Endothelial cell (in vitro differentiated cells): ENCODE measurements around the gene BAIAP2. TPM values are rescaled to one million over a fixed set of nuclear protein-coding genes. Genes with fewer than 3 reads are reported as not detected.

ENCODE experiments used
- DNase-seq: peaks from one replicate; pipeline ENCODE4 v3.0.0; 2021; ENCODE audit warnings: low spot score
- H3K27ac Mint-ChIP-seq: one replicate; pipeline ENCODE4 v1.8.0; 2021; ENCODE audit warnings: mixed read lengths, inconsistent platforms; ENCODE audit not compliant: unreplicated experiment
- H3K27me3 Mint-ChIP-seq: one replicate; pipeline ENCODE4 v1.8.0; 2021; ENCODE audit warnings: mild to moderate bottlenecking, moderate library complexity, mixed read lengths, inconsistent platforms; ENCODE audit not compliant: unreplicated experiment
- H3K36me3 Mint-ChIP-seq: one replicate; pipeline ENCODE4 v1.8.0; 2021; ENCODE audit warnings: mild to moderate bottlenecking, low read depth, mixed read lengths, inconsistent platforms; ENCODE audit not compliant: unreplicated experiment
- H3K4me1 Mint-ChIP-seq: one replicate; pipeline ENCODE4 v1.8.0; 2021; ENCODE audit warnings: mild to moderate bottlenecking, mixed read lengths, inconsistent platforms; ENCODE audit not compliant: unreplicated experiment
- H3K4me3 Mint-ChIP-seq: one replicate; pipeline ENCODE4 v1.8.0; 2021; ENCODE audit warnings: mild to moderate bottlenecking, mixed read lengths, inconsistent platforms; ENCODE audit not compliant: unreplicated experiment
- H3K9me3 Mint-ChIP-seq: one replicate; pipeline ENCODE4 v1.8.0; 2021; ENCODE audit warnings: mixed read lengths, inconsistent platforms; ENCODE audit not compliant: unreplicated experiment
- CTCF ChIP-seq: fragments of 200-600 bp; sonication (generic); IDR thresholded peaks from one replicate; pipeline ENCODE4 v1.5.0; 2021; ENCODE audit warnings: antibody characterized with exemption; ENCODE audit not compliant: unreplicated experiment
- total RNA-seq: library from RNA; stranded (reverse); fragmentation: NEBNext Ultra II Directional; extraction: Animal tissue kit (Norgen Biotek cat#: 25700); gene quantifications from one replicate; pipeline ENCODE4 v1.2.1, GENCODE V29; 2021; ENCODE audit not compliant: unreplicated experiment

BAIAP2 gene
- total RNA-seq, 1 donor from 2014 or later: 67.8 TPM

GRCh38 chr17:81043725-81044427 lies 8.9 kb downstream of the BAIAP2 start:
- H3K27me3 Mint-ChIP-seq: peaks cover 16% of the 10 kb centered on the region
- no peak for DNase-seq
- no peaks in the 10 kb centered on the region for H3K36me3 Mint-ChIP-seq
- H3K27ac Mint-ChIP-seq: peak overlapping the region; percentile 97
- peaks cover 47% of the 10 kb centered on the region for H3K4me1 Mint-ChIP-seq
- TF ChIP-seq CTCF: no peak
- H3K9me3 Mint-ChIP-seq: no peaks in the 10 kb centered on the region
- no peak overlapping the region for H3K4me3 Mint-ChIP-seq

GRCh38 chr17:81044428-81044763 lies 9.4 kb downstream of the BAIAP2 start:
- Mint-ChIP-seq H3K9me3 (no peaks in the 10 kb centered on the region), H3K27ac (peak overlapping the region; percentile 97), H3K27me3 (peaks cover 16% of the 10 kb centered on the region), H3K4me1 (peaks cover 51% of the 10 kb centered on the region), H3K36me3 (no peaks in the 10 kb centered on the region), H3K4me3 (peak overlapping the region; percentile 76)
- no peak for TF ChIP-seq CTCF
- no peak for DNase-seq

- Mint-ChIP-seq H3K36me3 (no peaks in the 10 kb centered on the region), H3K9me3 (no peaks in the 10 kb centered on the region), H3K4me1 (peaks cover 54% of the 10 kb centered on the region), H3K27me3 (peaks cover 16% of the 10 kb centered on the region), H3K27ac (peak overlapping the region; percentile 97), H3K4me3 (peak overlapping the region; percentile 76)
- DNase-seq: peak; percentile 62
- no peak for TF ChIP-seq CTCF
Measured at GRCh38 chr17:81044764-81045589, 10.0 kb downstream of the BAIAP2 start.

- TF ChIP-seq CTCF: no peak
- peaks cover 59% of the 10 kb centered on the region for H3K4me1 Mint-ChIP-seq
- no peaks in the 10 kb centered on the region for H3K9me3 Mint-ChIP-seq
- peaks cover 16% of the 10 kb centered on the region for H3K27me3 Mint-ChIP-seq
- DNase-seq: no peak
- H3K36me3 Mint-ChIP-seq: no peaks in the 10 kb centered on the region
- H3K27ac Mint-ChIP-seq: peak overlapping the region; percentile 52
- H3K4me3 Mint-ChIP-seq: no peak overlapping the region
Measured at GRCh38 chr17:81045590-81046095, 10.7 kb downstream of the BAIAP2 start.
